Measurements from ENCODE around the gene APOA1.

- TF ChIP-seq CTCF (IDR thresholded peaks at IDR 0.05) = no peak
- no peak for TF ChIP-seq POLR2A (IDR thresholded peaks at IDR 0.05)
Measured at GRCh38 chr11:116866804-116867455, 29.5 kb upstream of the APOA1 start.

All from testis (tissue), 2 donors.